Measurements from ENCODE around the gene CFAP54. TPM values are rescaled to one million over a fixed set of nuclear protein-coding genes. Genes with fewer than 3 reads are reported as not detected.

CFAP54 gene
- total RNA-seq, 1 donor from 2014 or later, result 1.1 TPM

DNA sequence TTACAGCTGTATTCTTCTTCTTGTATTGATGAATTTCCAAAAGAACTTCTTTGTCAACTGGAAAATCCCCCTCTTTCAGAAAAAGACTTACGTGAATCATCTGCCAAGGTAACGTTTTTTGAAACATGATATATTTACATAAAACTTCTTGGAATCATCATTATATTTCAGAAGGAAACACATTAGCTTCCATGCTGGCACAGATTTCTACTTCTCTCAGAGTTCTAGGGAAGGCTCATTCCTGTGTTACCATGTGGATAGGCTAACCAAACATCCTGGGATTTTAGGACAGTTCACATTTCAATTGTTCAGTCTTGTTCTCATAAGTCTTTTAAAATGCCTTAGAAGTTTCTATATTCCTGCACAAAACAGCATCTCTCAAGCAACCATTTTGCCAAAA is 297.4 kb downstream of the CFAP54 start:
- no peaks in the 10 kb centered on the region for H3K9me3 Mint-ChIP-seq (ENCODE audit: unreplicated experiment)
- Histone ChIP-seq H3K27me3 (ENCODE audit: insufficient read depth, low read length) (no peaks in the 10 kb centered on the region), H3K4me1 (ENCODE audit: insufficient read depth, low read length) (no peaks in the 10 kb centered on the region), H3K4me2 (ENCODE audit: low read length) (no peak overlapping the region), H4K20me1 (ENCODE audit: insufficient read depth, low read length) (no peaks in the 10 kb centered on the region), H3K9ac (ENCODE audit: low read length) (no peak overlapping the region), H3K4me3 (ENCODE audit: insufficient read depth, low read depth, low read length) (no peak overlapping the region), H3K27ac (ENCODE audit: low read depth, low read length) (no peak overlapping the region), H3K9me3 (ENCODE audit: insufficient read depth, low read depth, low read length) (no peaks in the 10 kb centered on the region), H2AFZ (ENCODE audit: low read depth, low read length) (no peak overlapping the region), H3K36me3 (ENCODE audit: insufficient read depth, low read length) (no peaks in the 10 kb centered on the region), H3K79me2 (ENCODE audit: insufficient read depth, low read length) (no peaks in the 10 kb centered on the region)
- H3K4me3 Mint-ChIP-seq (ENCODE audit: unreplicated experiment), result no peak overlapping the region
- no peak for TF ChIP-seq EZH2 (IDR thresholded peaks at IDR 0.05; ENCODE audit: insufficient read depth, low read length)
- TF ChIP-seq, protein P1, sequence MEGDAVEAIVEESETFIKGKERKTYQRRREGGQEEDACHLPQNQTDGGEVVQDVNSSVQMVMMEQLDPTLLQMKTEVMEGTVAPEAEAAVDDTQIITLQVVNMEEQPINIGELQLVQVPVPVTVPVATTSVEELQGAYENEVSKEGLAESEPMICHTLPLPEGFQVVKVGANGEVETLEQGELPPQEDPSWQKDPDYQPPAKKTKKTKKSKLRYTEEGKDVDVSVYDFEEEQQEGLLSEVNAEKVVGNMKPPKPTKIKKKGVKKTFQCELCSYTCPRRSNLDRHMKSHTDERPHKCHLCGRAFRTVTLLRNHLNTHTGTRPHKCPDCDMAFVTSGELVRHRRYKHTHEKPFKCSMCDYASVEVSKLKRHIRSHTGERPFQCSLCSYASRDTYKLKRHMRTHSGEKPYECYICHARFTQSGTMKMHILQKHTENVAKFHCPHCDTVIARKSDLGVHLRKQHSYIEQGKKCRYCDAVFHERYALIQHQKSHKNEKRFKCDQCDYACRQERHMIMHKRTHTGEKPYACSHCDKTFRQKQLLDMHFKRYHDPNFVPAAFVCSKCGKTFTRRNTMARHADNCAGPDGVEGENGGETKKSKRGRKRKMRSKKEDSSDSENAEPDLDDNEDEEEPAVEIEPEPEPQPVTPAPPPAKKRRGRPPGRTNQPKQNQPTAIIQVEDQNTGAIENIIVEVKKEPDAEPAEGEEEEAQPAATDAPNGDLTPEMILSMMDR (IDR thresholded peaks at IDR 0.05; ENCODE audit: insufficient read depth, low read depth, low read length), result no peak
- H3K4me1 Mint-ChIP-seq (ENCODE audit: low read depth, unreplicated experiment), result no peaks in the 10 kb centered on the region
- H3K27me3 Mint-ChIP-seq (ENCODE audit: low read depth, unreplicated experiment), result peaks cover 2% of the 10 kb centered on the region
- DNase-seq (ENCODE audit: low read depth) (peak; percentile 13), FAIRE-seq (no peak)
- no peak overlapping the region for H3K27ac Mint-ChIP-seq (ENCODE audit: unreplicated experiment)
- H3K36me3 Mint-ChIP-seq (ENCODE audit: low read depth, unreplicated experiment), result no peaks in the 10 kb centered on the region

DNA sequence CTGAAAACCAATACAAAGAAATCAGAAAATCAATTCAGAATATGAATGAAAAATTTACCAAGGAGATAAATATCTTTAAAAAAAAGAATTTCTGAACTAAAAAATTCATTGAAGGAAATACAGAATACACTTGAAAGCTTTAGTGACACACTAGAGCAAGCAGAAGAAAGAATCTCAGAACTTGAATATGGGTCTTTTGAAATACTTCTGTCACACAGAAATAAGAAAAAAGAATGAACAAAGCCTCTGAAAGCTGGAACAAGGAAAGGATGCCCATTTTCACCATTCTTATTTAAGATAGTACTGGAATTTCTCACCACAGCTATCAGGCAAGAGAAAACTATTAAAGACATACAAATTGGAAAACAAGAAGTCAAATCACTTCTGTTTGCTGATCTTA is 314.6 kb downstream of the CFAP54 start:
- FAIRE-seq (no peak), DNase-seq (ENCODE audit: low read depth) (no peak)
- Histone ChIP-seq H3K9ac (ENCODE audit: low read length) (no peak overlapping the region), H3K79me2 (ENCODE audit: insufficient read depth, low read length) (no peaks in the 10 kb centered on the region), H3K4me2 (ENCODE audit: low read length) (no peak overlapping the region), H3K27me3 (ENCODE audit: insufficient read depth, low read length) (no peaks in the 10 kb centered on the region), H4K20me1 (ENCODE audit: insufficient read depth, low read length) (no peaks in the 10 kb centered on the region), H3K4me3 (ENCODE audit: insufficient read depth, low read depth, low read length) (no peak overlapping the region), H3K36me3 (ENCODE audit: insufficient read depth, low read length) (no peaks in the 10 kb centered on the region), H3K9me3 (ENCODE audit: insufficient read depth, low read depth, low read length) (no peaks in the 10 kb centered on the region), H3K4me1 (ENCODE audit: insufficient read depth, low read length) (no peaks in the 10 kb centered on the region), H2AFZ (ENCODE audit: low read depth, low read length) (no peak overlapping the region), H3K27ac (ENCODE audit: low read depth, low read length) (no peak overlapping the region)
- Mint-ChIP-seq H3K36me3 (ENCODE audit: low read depth, unreplicated experiment) (no peaks in the 10 kb centered on the region), H3K27me3 (ENCODE audit: low read depth, unreplicated experiment) (no peaks in the 10 kb centered on the region), H3K4me3 (ENCODE audit: unreplicated experiment) (no peak overlapping the region), H3K9me3 (ENCODE audit: unreplicated experiment) (peaks cover 13% of the 10 kb centered on the region), H3K4me1 (ENCODE audit: low read depth, unreplicated experiment) (no peaks in the 10 kb centered on the region), H3K27ac (ENCODE audit: unreplicated experiment) (no peak overlapping the region)
- TF ChIP-seq, protein P1 (IDR thresholded peaks at IDR 0.05; ENCODE audit: insufficient read depth, low read depth, low read length), result no peak
- TF ChIP-seq EZH2 (IDR thresholded peaks at IDR 0.05; ENCODE audit: insufficient read depth, low read length), result no peak

DNA sequence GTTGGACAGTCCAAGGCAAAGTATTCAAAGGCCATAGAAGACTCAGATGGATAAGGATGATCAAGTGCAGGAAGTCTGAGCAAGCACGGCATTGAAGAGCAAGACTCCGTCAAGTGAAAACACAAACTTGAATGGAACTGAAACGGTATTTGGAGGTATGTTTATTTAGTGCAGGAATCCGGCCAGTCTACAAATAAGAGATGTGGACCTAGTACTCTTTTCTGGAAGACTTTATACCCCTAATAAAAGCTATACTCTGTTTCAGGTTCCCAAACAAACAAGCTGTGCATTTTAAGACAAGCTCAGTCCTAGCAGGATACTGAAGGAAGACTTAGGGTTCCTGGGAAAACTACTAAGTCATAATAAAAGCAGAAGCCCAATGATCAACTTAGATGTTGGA is 316.9 kb downstream of the CFAP54 start:
- no peak overlapping the region for H3K4me3 Mint-ChIP-seq (ENCODE audit: unreplicated experiment)
- no peaks in the 10 kb centered on the region for H3K36me3 Mint-ChIP-seq (ENCODE audit: low read depth, unreplicated experiment)
- Histone ChIP-seq H3K4me2 (ENCODE audit: low read length) (no peak overlapping the region), H4K20me1 (ENCODE audit: insufficient read depth, low read length) (no peaks in the 10 kb centered on the region), H3K9ac (ENCODE audit: low read length) (no peak overlapping the region), H3K4me1 (ENCODE audit: insufficient read depth, low read length) (peaks cover 15% of the 10 kb centered on the region), H3K9me3 (ENCODE audit: insufficient read depth, low read depth, low read length) (no peaks in the 10 kb centered on the region), H3K36me3 (ENCODE audit: insufficient read depth, low read length) (no peaks in the 10 kb centered on the region), H3K27me3 (ENCODE audit: insufficient read depth, low read length) (no peaks in the 10 kb centered on the region), H3K27ac (ENCODE audit: low read depth, low read length) (no peak overlapping the region), H3K79me2 (ENCODE audit: insufficient read depth, low read length) (no peaks in the 10 kb centered on the region), H3K4me3 (ENCODE audit: insufficient read depth, low read depth, low read length) (no peak overlapping the region), H2AFZ (ENCODE audit: low read depth, low read length) (no peak overlapping the region)
- FAIRE-seq (no peak), DNase-seq (ENCODE audit: low read depth) (no peak)
- H3K4me1 Mint-ChIP-seq (ENCODE audit: low read depth, unreplicated experiment), result peaks cover 10% of the 10 kb centered on the region
- no peak for TF ChIP-seq EZH2 (IDR thresholded peaks at IDR 0.05; ENCODE audit: insufficient read depth, low read length)
- TF ChIP-seq, protein P1 (IDR thresholded peaks at IDR 0.05; ENCODE audit: insufficient read depth, low read depth, low read length), result no peak
- no peaks in the 10 kb centered on the region for H3K27me3 Mint-ChIP-seq (ENCODE audit: low read depth, unreplicated experiment)
- no peak overlapping the region for H3K27ac Mint-ChIP-seq (ENCODE audit: unreplicated experiment)
- peaks cover 13% of the 10 kb centered on the region for H3K9me3 Mint-ChIP-seq (ENCODE audit: unreplicated experiment)
